PC-3 (cell line): ENCODE data around the gene COL8A1.

ENCODE experiments used
- EZH2phosphoT487 ChIP-seq: fragments of 300-600 bp; sonication (generic); IDR thresholded peaks from 2 replicates; pipeline ENCODE4 v1.6.1; 2018; ENCODE audit warnings: mild to moderate bottlenecking, antibody characterized with exemption, low read length, borderline replicate concordance
- TF ChIP-seq, protein P1 (sequence below): fragments of 300-600 bp; sonication (generic); conservative IDR thresholded peaks from 2 replicates; pipeline ENCODE4 v1.5.1; 2017; ENCODE audit warnings: antibody characterized with exemption, low read depth, mild to moderate bottlenecking, low read length

DNA sequence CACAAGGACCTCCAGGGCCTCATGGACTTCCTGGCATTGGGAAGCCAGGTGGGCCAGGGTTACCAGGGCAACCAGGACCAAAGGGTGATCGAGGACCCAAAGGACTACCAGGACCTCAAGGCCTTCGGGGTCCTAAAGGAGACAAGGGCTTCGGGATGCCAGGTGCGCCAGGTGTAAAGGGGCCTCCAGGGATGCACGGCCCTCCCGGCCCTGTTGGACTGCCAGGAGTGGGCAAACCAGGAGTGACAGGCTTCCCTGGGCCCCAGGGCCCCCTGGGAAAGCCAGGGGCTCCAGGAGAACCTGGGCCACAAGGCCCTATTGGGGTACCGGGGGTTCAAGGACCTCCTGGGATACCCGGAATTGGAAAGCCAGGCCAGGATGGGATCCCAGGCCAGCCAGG, 156.1 kb downstream of the COL8A1 start:
- TF ChIP-seq EZH2phosphoT487 = no peak
- TF ChIP-seq, protein P1, sequence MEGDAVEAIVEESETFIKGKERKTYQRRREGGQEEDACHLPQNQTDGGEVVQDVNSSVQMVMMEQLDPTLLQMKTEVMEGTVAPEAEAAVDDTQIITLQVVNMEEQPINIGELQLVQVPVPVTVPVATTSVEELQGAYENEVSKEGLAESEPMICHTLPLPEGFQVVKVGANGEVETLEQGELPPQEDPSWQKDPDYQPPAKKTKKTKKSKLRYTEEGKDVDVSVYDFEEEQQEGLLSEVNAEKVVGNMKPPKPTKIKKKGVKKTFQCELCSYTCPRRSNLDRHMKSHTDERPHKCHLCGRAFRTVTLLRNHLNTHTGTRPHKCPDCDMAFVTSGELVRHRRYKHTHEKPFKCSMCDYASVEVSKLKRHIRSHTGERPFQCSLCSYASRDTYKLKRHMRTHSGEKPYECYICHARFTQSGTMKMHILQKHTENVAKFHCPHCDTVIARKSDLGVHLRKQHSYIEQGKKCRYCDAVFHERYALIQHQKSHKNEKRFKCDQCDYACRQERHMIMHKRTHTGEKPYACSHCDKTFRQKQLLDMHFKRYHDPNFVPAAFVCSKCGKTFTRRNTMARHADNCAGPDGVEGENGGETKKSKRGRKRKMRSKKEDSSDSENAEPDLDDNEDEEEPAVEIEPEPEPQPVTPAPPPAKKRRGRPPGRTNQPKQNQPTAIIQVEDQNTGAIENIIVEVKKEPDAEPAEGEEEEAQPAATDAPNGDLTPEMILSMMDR = no peak
